Sigmoid colon (tissue), 7 donors: Measurements from ENCODE around the gene USP54. TPM values are rescaled to one million over a fixed set of nuclear protein-coding genes. Genes with fewer than 3 reads are reported as not detected.

ENCODE experiments used
- DNase-seq: peaks from one replicate; pipeline ENCODE4 v3.0.0-alpha.2; 2019
- H3K27ac ChIP-seq, 4 donors: fragments of 200-600 bp; sonication (generic); one replicate each; pipeline ENCODE4 v1.5.1; 2016 to 2019; ENCODE audit warnings: mild to moderate bottlenecking in 1 of 4
- H3K27me3 ChIP-seq, 3 donors: fragments of 200-600 bp; sonication (generic); one replicate each; pipeline ENCODE4 v1.5.1; 2019; ENCODE audit warnings: mild to moderate bottlenecking in 1 of 3
- H3K36me3 ChIP-seq, 4 donors: fragments of 200-600 bp; sonication (generic); one replicate each; pipeline ENCODE4 v1.5.1; 2016 to 2019
- H3K4me1 ChIP-seq, 4 donors: fragments of 200-600 bp; sonication (generic); one replicate each; pipeline ENCODE4 v1.5.1; 2017 to 2019
- H3K4me3 ChIP-seq, 4 donors: fragments of 200-600 bp; sonication (generic); one replicate each; pipeline ENCODE4 v1.5.1; 2017 to 2019; ENCODE audit warnings: mild to moderate bottlenecking in 2 of 4, moderate library complexity in 1 of 4
- H3K9me3 ChIP-seq, 4 donors: fragments of 200-600 bp in 3 of 4; sonication (generic) in 3 of 4; one replicate each; pipeline versions ENCODE4 v1.5.1 to v1.6.1; 2013 to 2019
- CTCF ChIP-seq, 4 experiments: fragments of 450-650 bp in 3 of 4; fragments of 200-600 bp in 1 of 4; IDR thresholded peaks; one replicate each; pipeline ENCODE4 v1.5.1; 2016 to 2019; ENCODE audit warnings: antibody characterized with exemption in 4 of 4, mild to moderate bottlenecking in 3 of 4, moderate library complexity in 2 of 4
- EP300 ChIP-seq, 4 donors: sonication (generic); formaldehyde crosslinking; IDR thresholded peaks; one replicate each; pipeline ENCODE4 v1.6.1; 2017; ENCODE audit warnings: antibody characterized with exemption in 4 of 4
- POLR2A ChIP-seq, 2 donors: fragments of 450-650 bp; IDR thresholded peaks; one replicate each; pipeline ENCODE4 v1.6.1; 2016; ENCODE audit warnings: antibody characterized with exemption in 2 of 2, mild to moderate bottlenecking in 2 of 2, moderate library complexity in 2 of 2
- POLR2AphosphoS5 ChIP-seq, 4 donors: sonication (generic); formaldehyde crosslinking; IDR thresholded peaks; one replicate each; pipeline ENCODE4 v1.6.1; 2017; ENCODE audit warnings: antibody characterized with exemption in 4 of 4
- WGBS, 2 donors: extraction: QIAGEN DNeasy Blood & Tissue Kit; methylation state at CpG; one replicate each; pipeline ENCODE4 v1.1.7; 2013; 5-methylcytosine and 5-hydroxymethylcytosine counted together
- intact Hi-C: fragments of 100-400 bp; cut with DNase I; formaldehyde crosslinking; loops from one replicate; pipeline ENCODE4 v1.15.1; 2023
- polyA plus RNA-seq, 3 donors: library from polyadenylated mRNA; stranded (reverse); fragments of 200-250 nt; gene quantifications; one replicate each; pipeline ENCODE4 v1.2.3, GENCODE V29; 2013
- small RNA-seq, 3 donors: library from RNA; depleted of rRNA; stranded (forward); fragments of <200 nt; gene quantifications; one replicate each; pipeline ENCODE3, GENCODE V24; 2016
- total RNA-seq, 4 donors: library from RNA; depleted of rRNA; stranded (reverse); fragments of >200 nt; gene quantifications; one replicate each; pipeline ENCODE4 v1.1.0, GENCODE V29; 2016
- donor health status: healthy with polysubstance abuse.
- donor health status: Bipolar disorder and iron deficiency.
- donor health status: healthy.

The USP54 gene
- total and polyA plus RNA-seq, 7 donors = 14.4 to 71.2 (median 30.8) TPM

- intact Hi-C loops = no loop called here
- Histone ChIP-seq H3K4me1 (no peaks in the 10 kb centered on the region), H3K4me3 (no peak overlapping the region), H3K9me3 (no peaks in the 10 kb centered on the region), H3K36me3 (peaks cover 4 to 53% (median 8%) of the 10 kb centered on the region in 4 donors), H3K27ac (no peak overlapping the region), H3K27me3 (no peaks in the 10 kb centered on the region)
- TF ChIP-seq POLR2AphosphoS5 (IDR thresholded peaks at IDR 0.05) (no peak), EP300 (IDR thresholded peaks at IDR 0.05) (no peak), CTCF (IDR thresholded peaks at IDR 0.05) (no peak), POLR2A (IDR thresholded peaks at IDR 0.05) (no peak)
- DNase-seq = no peak
- WGBS, 2 donors = 37 to 77% methylated on average over 1 of the region's 1 CpG
These were observed 142.8 kb downstream of the USP54 start for GRCh38 chr10:73448384-73448783.

Small RNAs within 50 kb of the gene (small RNA-seq; reads per million reads assigned to genes)
- 0 reads per million in 3 donors for gene RNU6-883P

Other genes starting within 250 kb of the USP54 start
- gene CFAP70, start 232.5 kb downstream of the USP54 start, total RNA-seq = 1 to 10 TPM in 3 of 4 donors, under 1 TPM in 1; 0.66 to 1.8 (median 1.3) TPM
- gene CFAP70, start 232.5 kb downstream of the USP54 start, polyA plus RNA-seq = under 1 TPM in 2 of 3 donors, not detected in 1; 0.46 to 0.66 TPM
- gene ANXA7, start 177.3 kb downstream of the USP54 start, total RNA-seq = 10 to 100 TPM; 61.5 to 96.8 (median 91.4) TPM
- 10 to 100 TPM; 71.5 to 74.2 (median 72.7) TPM for gene ANXA7, start 177.3 kb downstream of the USP54 start, polyA plus RNA-seq
- gene MSS51, start 157.8 kb downstream of the USP54 start, total RNA-seq = 1 to 10 TPM; 2.5 to 5.0 (median 3.1) TPM
- 1 to 10 TPM in 1 of 3 donors, under 1 TPM in 1, not detected in 1; 0.60 to 1.3 TPM for gene MSS51, start 157.8 kb downstream of the USP54 start, polyA plus RNA-seq
- gene PPP3CB, start 95.3 kb downstream of the USP54 start, total RNA-seq = 100 to 1,000 TPM in 1 of 4 donors, 10 to 100 TPM in 3; 75.5 to 103 (median 85.8) TPM
- gene PPP3CB, start 95.3 kb downstream of the USP54 start, polyA plus RNA-seq = 10 to 100 TPM; 21.0 to 23.8 (median 22.2) TPM
- gene MYOZ1, start 50.1 kb upstream of the USP54 start, total RNA-seq = not detected
- gene MYOZ1, start 50.1 kb upstream of the USP54 start, polyA plus RNA-seq = 1 to 10 TPM in 1 of 3 donors, under 1 TPM in 1, not detected in 1; 0.17 to 1.2 TPM
- not detected for gene SYNPO2L, start 64.7 kb upstream of the USP54 start, total RNA-seq
- under 1 TPM in 2 of 3 donors, not detected in 1; 0.12 to 0.23 TPM for gene SYNPO2L, start 64.7 kb upstream of the USP54 start, polyA plus RNA-seq
- 1 to 10 TPM; 4.5 to 5.9 (median 5.6) TPM for gene AGAP5, start 106.8 kb upstream of the USP54 start, total RNA-seq
- gene AGAP5, start 106.8 kb upstream of the USP54 start, polyA plus RNA-seq = 1 to 10 TPM; 1.2 to 4.7 (median 1.8) TPM
- gene SEC24C, start 153.0 kb upstream of the USP54 start, total RNA-seq = 10 to 100 TPM; 34.9 to 42.7 (median 39.0) TPM
- gene SEC24C, start 153.0 kb upstream of the USP54 start, polyA plus RNA-seq = 10 to 100 TPM; 25.2 to 52.3 (median 29.8) TPM
- gene CHCHD1, start 190.7 kb upstream of the USP54 start, total RNA-seq = 10 to 100 TPM; 28.1 to 36.6 (median 34.5) TPM
- 100 to 1,000 TPM in 1 of 3 donors, 10 to 100 TPM in 2; 76.9 to 134 (median 93.7) TPM for gene CHCHD1, start 190.7 kb upstream of the USP54 start, polyA plus RNA-seq
- gene ZSWIM8, start 194.3 kb upstream of the USP54 start, total RNA-seq = 100 to 1,000 TPM in 1 of 4 donors, 10 to 100 TPM in 3; 42.5 to 138 (median 71.9) TPM
- 10 to 100 TPM; 34.8 to 64.8 (median 40.2) TPM for gene ZSWIM8, start 194.3 kb upstream of the USP54 start, polyA plus RNA-seq
- gene NDST2, start 220.3 kb upstream of the USP54 start, total RNA-seq = 10 to 100 TPM; 23.9 to 56.2 (median 28.3) TPM
- 10 to 100 TPM in 2 of 3 donors, 1 to 10 TPM in 1; 3.9 to 21.0 (median 17.0) TPM for gene NDST2, start 220.3 kb upstream of the USP54 start, polyA plus RNA-seq